ENCODE results near the gene AARS1. TPM values are rescaled to one million over a fixed set of nuclear protein-coding genes. Genes with fewer than 3 reads are reported as not detected.
"Not testable (repeated sequence)": the region's sequence is repeated elsewhere in the genome, so short reads cannot be mapped to it uniquely, and the experiment has no call there.

Gene AARS1
- total RNA-seq, 1 donor from 2014 or later = 106 TPM

- DNase-seq (ENCODE audit: low spot score); intact Hi-C loops (cut with micrococcal nuclease); H3K9me3 Mint-ChIP-seq; H3K27ac Mint-ChIP-seq; H3K4me1 Mint-ChIP-seq (ENCODE audit: low read depth); H3K4me3 Mint-ChIP-seq (ENCODE audit: low read depth); H3K27me3 Mint-ChIP-seq (ENCODE audit: low read depth): not testable (repeated sequence)
- H3K36me3 Mint-ChIP-seq (ENCODE audit: low read depth) = peaks cover 70% of the 10 kb centered on the region
Observed at GRCh38 chr16:70259903-70260302, 29.4 kb downstream of the AARS1 start.

DNA sequence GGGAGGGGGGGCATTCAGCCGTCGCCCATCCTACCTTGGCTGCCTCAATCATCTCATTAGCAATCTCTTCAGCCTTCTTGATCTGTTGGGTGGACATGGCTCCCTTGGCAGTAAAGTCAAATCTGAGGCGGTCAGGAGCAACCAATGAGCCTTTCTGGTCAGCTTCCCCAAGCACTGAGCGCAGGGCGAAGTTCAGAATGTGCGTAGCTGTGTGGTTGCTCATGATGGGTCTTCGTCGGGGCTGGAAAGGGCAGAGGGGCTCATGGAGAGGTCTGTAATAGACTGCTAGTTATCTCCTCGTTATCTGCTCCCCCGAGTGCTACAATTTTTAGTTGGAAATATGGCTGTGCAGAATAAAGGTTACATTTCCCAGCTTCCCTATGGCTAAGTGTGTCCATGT is 30.4 kb downstream of the AARS1 start:
- Mint-ChIP-seq H3K36me3 (ENCODE audit: low read depth) (peaks cover 69% of the 10 kb centered on the region), H3K27ac (no peak overlapping the region), H3K9me3 (no peaks in the 10 kb centered on the region), H3K4me1 (ENCODE audit: low read depth) (no peaks in the 10 kb centered on the region), H3K4me3 (ENCODE audit: low read depth) (no peak overlapping the region), H3K27me3 (ENCODE audit: low read depth) (no peaks in the 10 kb centered on the region)
- no peak for DNase-seq (ENCODE audit: low spot score)
- intact Hi-C loops (cut with micrococcal nuclease) = no loop called here

DNA sequence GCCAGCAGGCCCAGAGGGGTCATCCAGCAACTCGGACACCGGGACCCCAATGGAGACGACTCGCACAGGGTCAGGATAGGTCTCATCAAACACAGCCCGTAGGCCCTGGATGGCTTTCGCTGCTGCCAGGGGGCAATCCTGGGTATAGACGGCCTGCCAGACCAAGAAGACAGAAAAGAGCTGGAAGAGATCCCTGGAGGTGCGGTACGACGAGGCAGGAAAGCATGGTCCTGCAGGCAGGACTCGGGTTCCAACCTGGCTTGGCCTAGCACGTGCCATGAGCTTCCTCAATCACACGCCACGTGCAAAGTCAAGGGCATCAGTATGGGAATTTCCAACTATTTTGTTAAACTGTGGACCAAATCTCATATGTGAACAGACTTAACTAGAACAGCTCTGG is 31.2 kb downstream of the AARS1 start:
- intact Hi-C loops (cut with micrococcal nuclease) = no loop called here
- Mint-ChIP-seq H3K27ac (no peak overlapping the region), H3K9me3 (no peaks in the 10 kb centered on the region), H3K4me1 (ENCODE audit: low read depth) (no peaks in the 10 kb centered on the region), H3K27me3 (ENCODE audit: low read depth) (no peaks in the 10 kb centered on the region), H3K36me3 (ENCODE audit: low read depth) (peaks cover 73% of the 10 kb centered on the region), H3K4me3 (ENCODE audit: low read depth) (no peak overlapping the region)
- no peak for DNase-seq (ENCODE audit: low spot score)

DNA sequence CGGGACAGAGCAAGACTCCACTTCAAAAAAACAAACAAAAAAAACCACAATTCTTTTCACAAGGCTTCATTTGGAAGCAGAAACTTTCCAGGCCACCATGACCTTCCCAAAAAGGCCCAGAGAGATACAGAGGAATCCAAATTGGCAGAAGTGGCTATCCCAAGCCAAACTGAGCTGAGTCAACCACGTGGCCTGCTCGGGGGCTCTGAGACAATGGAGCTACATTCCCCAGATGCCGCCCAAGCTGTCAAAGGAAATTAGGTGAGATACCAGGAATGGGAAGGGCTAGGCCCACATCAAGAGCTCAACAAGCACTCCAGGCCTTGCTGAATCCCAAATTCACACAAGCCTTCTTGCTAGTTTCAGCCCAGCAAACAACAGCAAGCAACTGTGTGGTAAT is 31.9 kb downstream of the AARS1 start:
- no peak for DNase-seq (ENCODE audit: low spot score)
- intact Hi-C loops (cut with micrococcal nuclease) = no loop called here
- Mint-ChIP-seq H3K27ac (no peak overlapping the region), H3K4me3 (ENCODE audit: low read depth) (no peak overlapping the region), H3K27me3 (ENCODE audit: low read depth) (no peaks in the 10 kb centered on the region), H3K36me3 (ENCODE audit: low read depth) (peaks cover 75% of the 10 kb centered on the region), H3K9me3 (no peaks in the 10 kb centered on the region), H3K4me1 (ENCODE audit: low read depth) (no peaks in the 10 kb centered on the region)

DNA sequence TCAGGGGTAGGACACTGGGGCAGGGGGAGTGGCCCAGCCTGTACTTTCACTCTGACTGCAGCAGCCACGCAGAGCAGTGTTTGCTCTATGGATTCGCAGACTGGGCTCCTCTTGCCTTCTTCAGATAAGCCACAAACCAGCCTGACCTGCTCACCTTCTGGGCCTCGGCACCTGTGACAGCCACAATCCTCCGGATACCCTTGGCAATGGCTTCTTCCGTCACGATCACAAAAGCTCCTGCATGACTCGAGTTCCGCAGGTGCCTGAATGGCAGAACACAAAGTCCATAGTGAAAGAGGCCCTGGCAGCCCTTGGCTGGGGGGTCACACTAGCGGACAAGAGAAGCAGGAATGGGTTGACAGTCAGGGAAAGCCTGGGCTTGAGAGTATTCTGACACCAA is 33.7 kb downstream of the AARS1 start:
- no peak for DNase-seq (ENCODE audit: low spot score)
- Mint-ChIP-seq H3K27me3 (ENCODE audit: low read depth) (no peaks in the 10 kb centered on the region), H3K4me1 (ENCODE audit: low read depth) (peaks cover 4% of the 10 kb centered on the region), H3K36me3 (ENCODE audit: low read depth) (peaks cover 75% of the 10 kb centered on the region), H3K27ac (no peak overlapping the region), H3K9me3 (no peaks in the 10 kb centered on the region), H3K4me3 (ENCODE audit: low read depth) (no peak overlapping the region)
- intact Hi-C loops (cut with micrococcal nuclease) = no loop called here

- intact Hi-C loops (cut with micrococcal nuclease) = loop anchor here (5.0 kb wide), 1 partner anchor 92 kb away; the partner anchor contains the start of gene DDX19A
- Mint-ChIP-seq H3K36me3 (ENCODE audit: low read depth) (peaks cover 74% of the 10 kb centered on the region), H3K9me3 (no peaks in the 10 kb centered on the region), H3K4me1 (ENCODE audit: low read depth) (peaks cover 7% of the 10 kb centered on the region), H3K27me3 (ENCODE audit: low read depth) (no peaks in the 10 kb centered on the region), H3K27ac (no peak overlapping the region), H3K4me3 (ENCODE audit: low read depth) (no peak overlapping the region)
- no peak for DNase-seq (ENCODE audit: low spot score)
Observed at GRCh38 chr16:70254965-70255286, 34.4 kb downstream of the AARS1 start.

DNA sequence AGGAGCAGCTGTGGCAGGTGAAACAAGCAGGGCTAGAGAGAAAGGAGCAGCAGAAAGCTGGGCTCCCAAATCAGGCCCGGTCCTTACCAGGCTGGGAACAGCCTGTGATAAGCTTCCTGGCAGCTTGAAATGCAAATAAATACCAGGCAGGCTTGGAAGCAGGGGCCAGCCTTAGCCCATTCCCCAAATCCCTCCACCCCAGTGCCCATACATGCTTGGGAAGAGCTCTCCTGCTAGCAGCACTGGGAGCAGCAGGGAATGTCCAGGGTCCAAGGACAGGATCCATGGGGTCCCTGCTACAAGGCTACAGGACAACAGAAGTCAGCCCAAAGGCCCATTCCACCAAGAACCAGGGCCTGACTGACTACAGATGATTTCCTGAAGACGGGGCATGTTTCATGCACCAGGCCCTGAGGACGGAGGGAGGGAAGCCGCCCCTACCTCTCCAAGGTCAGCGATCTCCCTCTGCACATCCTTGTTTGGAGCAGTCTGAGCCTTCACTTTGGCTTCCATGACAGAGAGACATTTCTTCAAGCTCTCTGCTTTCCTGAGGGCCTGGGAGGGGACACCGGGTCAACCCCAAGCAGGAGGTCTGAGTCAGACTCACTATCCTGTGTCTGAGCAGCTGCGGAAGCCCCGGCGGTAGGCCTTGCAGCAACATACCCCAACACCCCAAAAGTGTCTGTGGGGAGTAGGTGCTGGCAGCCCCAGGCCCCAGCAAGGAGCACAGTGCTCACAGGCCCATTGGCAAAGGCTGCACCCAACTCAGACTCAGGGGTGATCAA is 34.9 kb downstream of the AARS1 start:
- DNase-seq (ENCODE audit: low spot score) = no peak
- Mint-ChIP-seq H3K27ac (no peak overlapping the region), H3K9me3 (no peaks in the 10 kb centered on the region), H3K4me3 (ENCODE audit: low read depth) (no peak overlapping the region), H3K36me3 (ENCODE audit: low read depth) (peaks cover 76% of the 10 kb centered on the region), H3K27me3 (ENCODE audit: low read depth) (no peaks in the 10 kb centered on the region), H3K4me1 (ENCODE audit: low read depth) (peaks cover 9% of the 10 kb centered on the region)
- intact Hi-C loops (cut with micrococcal nuclease) = loop anchor here (5.0 kb wide), 1 partner anchor 93 kb away; the partner anchor contains the start of gene DDX19A

DNA sequence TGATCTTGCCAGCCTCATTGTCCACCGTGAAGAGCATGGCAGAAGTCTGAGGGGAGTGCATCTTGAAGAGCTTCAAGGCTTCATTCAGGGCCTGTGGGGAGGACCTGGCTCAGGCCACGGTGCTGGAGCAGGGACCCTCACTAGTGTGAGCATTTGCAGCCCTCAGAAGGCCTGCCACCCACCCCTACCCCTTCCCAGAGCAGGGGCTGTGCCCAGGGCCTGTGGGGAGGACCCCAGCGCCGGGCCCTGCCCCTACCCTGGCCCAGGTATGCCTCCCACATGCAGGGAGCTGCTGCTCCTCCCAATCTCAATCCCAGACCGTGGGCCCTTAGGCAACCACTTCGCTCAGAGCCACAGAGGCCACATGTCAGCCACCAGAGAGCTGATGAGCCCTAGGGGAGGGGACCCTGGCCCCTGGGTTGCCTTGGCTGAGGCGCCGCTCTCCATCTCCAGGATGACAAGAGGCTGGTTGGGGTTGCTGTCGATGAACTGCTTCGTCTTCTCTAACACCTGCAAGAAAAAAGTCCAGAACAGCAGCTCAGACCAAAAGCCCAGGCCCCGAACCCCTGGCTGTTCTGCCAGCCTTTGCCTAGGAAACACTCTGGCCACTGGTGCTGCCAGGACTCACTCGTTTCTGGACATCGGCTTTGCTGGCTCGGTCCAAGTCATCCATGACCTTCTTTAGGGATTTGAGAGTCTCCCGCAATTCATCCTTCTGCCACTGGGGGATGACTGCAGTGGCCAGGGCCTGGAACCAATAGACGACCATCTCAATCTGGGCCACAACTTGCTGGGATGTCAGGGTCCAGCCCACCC is 35.8 kb downstream of the AARS1 start:
- H3K36me3 Mint-ChIP-seq (ENCODE audit: low read depth) = peaks cover 74% of the 10 kb centered on the region
- DNase-seq (ENCODE audit: low spot score) = no peak
- H3K4me1 Mint-ChIP-seq (ENCODE audit: low read depth) = peaks cover 11% of the 10 kb centered on the region
- H3K27me3 Mint-ChIP-seq (ENCODE audit: low read depth) = no peaks in the 10 kb centered on the region
- no peak overlapping the region for H3K27ac Mint-ChIP-seq
- H3K4me3 Mint-ChIP-seq (ENCODE audit: low read depth) = peak overlapping the region; percentile 39
- intact Hi-C loops (cut with micrococcal nuclease) = loop anchor here (5.0 kb wide), 1 partner anchor 94 kb away; the partner anchor contains the start of gene DDX19A
- H3K9me3 Mint-ChIP-seq = no peaks in the 10 kb centered on the region

GRCh38 chr16:70252355-70252988 is 36.8 kb downstream of the AARS1 start:
- DNase-seq (ENCODE audit: low spot score) = no peak
- Mint-ChIP-seq H3K9me3 (no peaks in the 10 kb centered on the region), H3K27me3 (ENCODE audit: low read depth) (no peaks in the 10 kb centered on the region), H3K4me1 (ENCODE audit: low read depth) (peaks cover 11% of the 10 kb centered on the region), H3K36me3 (ENCODE audit: low read depth) (peaks cover 71% of the 10 kb centered on the region), H3K4me3 (ENCODE audit: low read depth) (no peak overlapping the region), H3K27ac (no peak overlapping the region)
- intact Hi-C loops (cut with micrococcal nuclease) = loop anchor here (5.0 kb wide), 1 partner anchor 95 kb away; the partner anchor contains the start of gene DDX19A

DNA sequence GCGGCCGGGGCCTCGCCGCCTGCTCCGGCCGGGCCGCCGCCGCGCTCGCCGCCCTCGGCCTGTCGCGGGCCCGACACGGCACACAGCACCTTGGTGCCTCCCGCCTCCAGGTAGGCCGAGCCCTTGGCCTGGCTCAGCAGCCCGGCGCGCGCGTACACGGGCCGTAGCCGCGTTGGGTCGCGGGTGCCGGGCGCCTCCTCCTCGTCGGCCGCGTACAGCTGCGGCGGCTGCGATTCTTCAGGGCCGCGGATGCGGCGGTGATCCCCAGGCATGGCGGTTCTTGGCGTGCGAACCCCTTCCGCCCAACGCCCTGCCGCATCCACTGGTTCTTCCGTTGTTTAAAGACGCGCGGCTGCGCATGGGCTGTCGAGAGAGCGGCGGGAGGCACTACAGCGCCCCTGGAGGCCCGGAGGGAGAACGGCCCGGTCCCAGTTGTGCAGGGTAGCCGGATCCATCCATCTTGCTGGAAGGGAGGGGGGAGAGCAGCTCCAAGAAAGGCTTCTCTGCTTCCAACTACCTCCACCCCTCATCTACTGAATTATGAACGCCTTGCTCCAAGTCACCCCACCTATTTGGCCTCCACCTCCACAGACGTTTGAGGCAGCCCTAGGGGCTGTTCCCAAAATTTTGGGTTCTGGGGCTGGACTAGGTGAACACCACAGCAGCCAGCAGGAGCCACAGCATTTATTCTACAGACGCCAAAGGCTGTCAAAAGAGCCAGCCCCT is 37.5 kb downstream of the AARS1 start, which contains the start of gene EXOSC6:
Gene EXOSC6 (minus strand): TSS at position 312 of the 726 bp plus-strand sequence. CDS start 40 bp downstream, at position 272.
- peak; percentile 92 for DNase-seq (ENCODE audit: low spot score)
- intact Hi-C loops (cut with micrococcal nuclease) = loop anchor here (1.0 to 5.0 kb wide), 3 partner anchors 38 to 273 kb away; partner anchors contain the start of genes AARS1 and DDX19A
- Mint-ChIP-seq H3K27ac (peak within 1 kb of the TSS; percentile 95), H3K36me3 (ENCODE audit: low read depth) (peaks cover 68% of the 10 kb centered on the region), H3K27me3 (ENCODE audit: low read depth) (no peaks in the 10 kb centered on the region), H3K4me3 (ENCODE audit: low read depth) (peak within 1 kb of the TSS; percentile 87), H3K4me1 (ENCODE audit: low read depth) (peaks cover 11% of the 10 kb centered on the region), H3K9me3 (no peaks in the 10 kb centered on the region)

GRCh38 chr16:70250748-70251628 is 38.3 kb downstream of the AARS1 start:
- peak overlapping the region; percentile 81 for H3K27ac Mint-ChIP-seq
- intact Hi-C loops (cut with micrococcal nuclease) = loop anchor here (1.0 to 5.0 kb wide), 3 partner anchors 38 to 273 kb away; partner anchors contain the start of genes AARS1 and DDX19A

More at GRCh38 chr16:70250748-70251628, 38.3 kb downstream of the AARS1 start:
- peak overlapping the region; percentile 81 for H3K4me3 Mint-ChIP-seq (ENCODE audit: low read depth)
- peak; percentile 28 for DNase-seq (ENCODE audit: low spot score)
- peaks cover 68% of the 10 kb centered on the region for H3K36me3 Mint-ChIP-seq (ENCODE audit: low read depth)
- no peaks in the 10 kb centered on the region for H3K27me3 Mint-ChIP-seq (ENCODE audit: low read depth)
- no peaks in the 10 kb centered on the region for H3K9me3 Mint-ChIP-seq
- peaks cover 12% of the 10 kb centered on the region for H3K4me1 Mint-ChIP-seq (ENCODE audit: low read depth)

Data from activated T-helper 2 cell treated with anti-CD3 and anti-CD28 coated beads, Interferon-gamma antibody, Interleukin-2, Interleukin-4, amounts not matched to agents 10 μg/mL and 5 μg/mL and 100 μg/mL, durations not matched to agents 14 hours and 24 hours and 36 hours (primary cell).